Cerebellar cortex (tissue), 1 donor: ENCODE results near the gene SMIM1.
"Not testable (repeated sequence)": the region's sequence is repeated elsewhere in the genome, so short reads cannot be mapped to it uniquely, and the experiment has no call there.

ENCODE experiments used
- DNase-seq: peaks from one replicate; pipeline ENCODE4 v3.0.0-alpha.2; 2015; ENCODE audit warnings: low spot score

SMIM1 gene

DNA sequence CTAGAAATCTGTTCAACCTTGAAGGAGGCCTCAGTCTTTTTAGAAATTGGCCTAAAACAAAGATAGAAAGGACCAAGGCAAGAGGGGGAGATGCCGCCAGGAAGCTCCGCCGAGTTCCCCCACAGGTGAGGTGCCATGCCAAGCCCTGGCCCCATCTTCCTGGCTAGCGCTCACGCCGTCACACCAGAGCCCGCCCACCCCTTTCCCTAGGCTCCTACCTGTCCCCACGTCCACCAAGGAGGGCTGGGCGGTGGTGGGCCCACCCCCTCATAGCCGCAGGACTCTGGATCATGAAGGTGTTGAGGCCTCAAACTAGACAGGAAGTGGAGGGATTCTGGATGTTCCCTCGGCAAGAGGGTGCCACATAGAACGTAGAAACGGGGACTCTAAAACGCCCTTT is 35.8 kb upstream of the SMIM1 start:
- DNase-seq: no peak

DNA sequence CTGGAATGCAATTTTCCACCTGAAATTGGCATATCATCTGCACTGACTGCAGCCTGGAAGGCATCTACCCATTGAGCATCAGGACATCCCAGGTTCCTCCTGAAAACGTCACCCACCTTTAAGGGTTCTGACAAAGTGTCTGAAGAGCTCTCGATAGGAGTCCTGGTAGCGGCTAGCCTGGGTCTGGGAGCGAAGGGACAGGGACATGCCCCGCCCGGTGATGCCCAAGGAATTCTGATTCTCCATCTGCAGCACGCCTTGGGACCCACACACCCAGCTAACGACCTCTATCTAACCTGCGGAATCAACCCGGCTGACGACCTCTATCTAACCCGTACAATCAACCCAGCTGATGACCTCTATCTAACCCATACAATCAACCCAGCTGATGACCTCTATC is 33.6 kb upstream of the SMIM1 start:
- DNase-seq: no peak

DNA sequence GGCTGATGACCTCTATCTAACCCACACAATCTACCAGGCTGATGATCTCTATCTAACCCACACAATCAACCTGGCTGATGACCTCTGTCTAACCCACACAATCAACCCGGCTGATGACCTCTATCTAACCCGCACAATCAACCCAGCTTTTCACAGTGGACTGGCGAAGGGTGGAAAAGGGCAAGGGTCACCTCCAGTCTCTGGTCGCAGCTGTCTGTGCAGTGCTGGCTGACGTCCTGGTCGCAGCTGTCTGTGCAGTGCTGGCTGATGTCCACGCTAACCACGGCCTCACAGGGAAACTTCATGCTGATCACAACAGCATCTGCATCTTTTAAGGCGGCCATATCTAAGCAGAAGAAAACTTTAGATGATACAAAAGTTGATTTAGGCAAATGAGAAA is 32.5 kb upstream of the SMIM1 start:
- DNase-seq: no peak

DNA sequence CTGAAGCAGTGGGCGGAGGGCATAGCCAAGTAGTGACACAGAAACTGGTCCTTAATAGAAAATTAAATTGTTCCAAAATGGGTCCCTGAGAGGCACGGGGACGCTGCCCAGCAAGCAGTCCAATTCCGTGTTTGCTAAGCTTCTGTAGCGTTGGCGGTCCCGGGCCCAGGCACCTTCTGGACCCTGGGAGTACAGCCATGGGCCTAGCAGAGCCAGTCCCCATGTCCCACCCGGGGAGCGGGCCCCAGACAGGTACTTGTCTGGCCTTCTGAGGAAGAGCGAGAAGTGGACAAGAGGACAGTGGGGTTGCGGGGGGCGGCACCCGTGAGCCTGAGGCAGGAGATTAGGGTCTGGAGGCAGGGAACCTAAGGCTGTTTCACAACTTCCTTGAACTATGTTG is 31.8 kb upstream of the SMIM1 start:
- DNase-seq: no peak

DNA sequence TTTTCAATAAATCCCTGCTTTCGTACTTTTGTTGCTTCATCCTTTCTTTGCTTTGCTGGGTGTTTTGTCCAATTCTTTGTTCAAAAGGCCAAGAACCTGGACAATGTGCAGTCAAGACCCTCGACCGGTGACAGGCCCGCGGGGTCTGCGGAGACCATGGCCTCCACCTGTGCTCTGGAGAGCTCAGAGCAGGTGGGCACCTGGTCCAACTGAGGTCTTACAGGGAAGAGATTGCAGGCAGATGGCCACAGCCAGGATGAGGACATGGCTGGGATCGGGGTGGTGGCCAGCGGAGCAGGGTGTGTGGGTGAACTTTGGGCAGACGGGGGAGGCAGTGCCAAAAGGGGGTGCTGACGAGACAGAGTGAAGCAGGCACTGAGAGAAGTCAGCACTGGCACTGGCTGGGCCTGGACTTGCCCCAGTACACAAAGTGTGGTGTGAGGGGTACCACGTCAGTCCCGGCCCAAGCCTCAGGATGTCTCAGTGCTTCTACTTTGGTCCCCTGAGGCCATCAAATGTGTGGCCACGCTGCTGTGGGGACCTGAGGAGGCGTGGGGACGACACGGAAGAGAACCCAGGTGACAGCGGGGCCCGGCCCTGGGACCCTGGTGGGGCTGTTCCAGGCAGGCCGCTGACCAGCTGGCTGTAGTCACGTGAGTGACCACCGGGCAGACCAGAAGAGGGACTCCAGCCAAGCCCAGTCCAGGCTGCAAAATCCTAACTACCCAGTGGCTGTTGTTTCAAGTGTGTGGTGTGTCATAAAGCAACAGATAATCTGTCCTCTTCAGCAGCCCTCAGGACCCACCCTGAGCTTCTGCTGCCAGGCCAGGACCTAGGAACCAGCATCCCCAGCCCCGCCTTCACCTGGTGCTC is 30.7 kb upstream of the SMIM1 start:
- DNase-seq: no peak

- no peak for DNase-seq
Measured at GRCh38 chr1:3742439-3743298, 29.9 kb upstream of the SMIM1 start.

DNA sequence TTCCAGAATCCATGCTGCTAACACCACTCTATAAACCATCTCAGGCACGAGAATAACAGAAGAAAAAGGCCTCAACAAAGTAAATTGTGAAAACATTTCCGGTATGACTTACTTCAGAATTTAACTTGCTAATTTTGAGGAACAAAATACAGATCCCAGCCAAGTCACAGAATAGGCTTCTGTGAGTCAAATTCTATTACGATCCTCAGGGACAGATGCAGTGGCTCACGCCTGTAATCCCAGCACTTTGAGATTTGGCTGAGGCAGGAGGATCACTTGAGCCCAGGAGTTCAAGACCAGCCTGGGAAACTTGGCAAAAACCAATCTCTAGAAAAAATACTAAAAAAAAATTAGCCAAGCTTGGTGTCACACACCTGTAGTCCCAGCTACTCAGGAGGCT is 29.1 kb upstream of the SMIM1 start:
- no peak for DNase-seq

DNA sequence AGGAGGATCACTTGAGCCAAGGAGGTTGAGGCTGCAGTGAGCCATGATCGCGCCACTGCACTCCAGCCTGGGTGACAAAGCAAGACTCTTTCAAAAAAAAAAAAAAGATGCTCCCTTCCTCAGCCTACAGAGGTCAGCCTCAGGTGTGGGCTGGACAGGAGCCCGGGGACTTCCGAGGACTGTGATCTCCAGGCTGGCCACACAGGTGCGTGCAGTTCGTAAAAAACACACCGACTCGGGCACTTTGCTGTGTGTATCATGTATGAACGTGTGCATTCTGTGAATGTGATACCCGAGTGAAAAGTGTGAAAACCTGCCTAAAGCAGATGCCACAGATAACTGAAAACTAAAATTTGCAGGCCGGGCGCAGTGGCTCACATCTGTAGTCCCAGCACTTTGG is 28.7 kb upstream of the SMIM1 start:
- DNase-seq: no peak

GRCh38 chr1:3744646-3745045 is 27.9 kb upstream of the SMIM1 start:
- no peak for DNase-seq

GRCh38 chr1:3745071-3745470 is 27.5 kb upstream of the SMIM1 start:
- DNase-seq: no peak

DNA sequence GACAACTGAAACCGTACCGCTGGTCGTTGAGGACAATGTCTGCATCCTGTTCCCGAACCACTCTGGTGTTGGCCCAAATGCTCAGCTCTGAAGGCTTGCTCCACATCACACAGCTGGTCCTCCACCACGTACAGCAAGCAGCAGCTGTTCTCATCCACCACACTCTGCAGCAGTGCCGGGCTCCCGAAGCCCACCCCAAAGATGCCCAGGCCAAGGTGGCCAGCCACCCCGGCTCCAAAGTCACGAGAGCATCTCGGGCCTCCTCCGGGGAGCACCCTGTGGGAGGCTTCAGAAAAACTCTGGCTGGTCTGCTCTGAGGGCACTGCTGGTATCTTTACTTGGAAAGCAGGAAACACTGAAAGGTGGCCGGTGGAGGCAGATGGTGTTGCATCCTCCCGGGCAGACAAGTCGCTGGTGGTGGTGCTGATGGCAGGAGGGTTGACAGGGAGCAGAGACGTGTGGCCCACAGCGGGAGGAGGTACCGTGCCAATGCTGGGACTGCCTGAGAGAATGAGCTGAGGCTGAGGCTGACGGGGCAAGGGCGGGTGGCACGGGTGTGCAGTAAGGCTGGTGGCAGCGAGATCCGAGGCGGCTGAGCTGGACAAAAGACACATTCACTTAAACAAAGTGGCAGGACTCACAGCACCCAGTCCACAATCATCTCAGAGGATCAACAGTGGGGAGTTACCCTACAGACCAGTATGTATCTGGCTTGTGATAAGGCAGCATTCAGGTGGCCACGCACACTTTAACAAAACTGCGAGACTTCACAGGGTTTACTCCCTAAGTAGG is 26.8 kb upstream of the SMIM1 start:
- DNase-seq: peak; percentile 79

- peak; percentile 35 for DNase-seq
Measured at GRCh38 chr1:3746389-3746829, 26.1 kb upstream of the SMIM1 start.

DNA sequence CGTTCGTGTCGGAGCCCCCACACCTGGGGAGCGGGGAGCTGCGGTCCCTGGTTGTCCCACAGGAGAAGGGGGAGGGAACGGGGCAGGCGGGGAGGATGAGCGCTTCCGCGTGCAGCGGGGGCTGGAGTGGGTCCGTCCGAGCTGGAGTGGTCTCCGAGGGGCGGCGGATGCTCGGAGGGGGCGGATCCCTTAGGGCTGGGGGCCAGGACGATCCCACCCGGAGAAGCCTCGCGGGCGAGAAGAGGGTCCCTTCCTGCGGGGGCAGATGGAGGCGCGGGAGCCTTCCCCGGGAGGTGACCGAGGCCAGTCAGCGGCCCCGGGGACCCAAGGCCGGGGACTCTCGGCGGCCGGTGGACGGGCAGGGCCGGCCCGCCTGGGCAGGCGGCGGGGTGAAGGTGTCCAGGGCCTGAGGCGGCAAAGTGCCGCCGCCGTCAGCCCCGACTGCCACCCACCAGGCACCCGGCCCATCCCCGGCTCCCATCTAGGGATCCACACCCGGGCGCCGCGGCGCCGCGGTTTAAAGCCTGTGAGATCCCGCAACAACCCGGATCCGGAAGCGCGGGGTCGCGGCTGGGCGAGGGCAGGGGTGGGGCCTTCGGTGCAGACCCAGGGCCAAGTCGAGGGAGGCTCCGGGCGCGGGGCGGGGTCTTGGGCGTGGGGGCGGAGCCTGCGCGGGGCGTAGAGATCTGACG is 25.6 kb upstream of the SMIM1 start:
- peak; percentile 89 for DNase-seq

DNA sequence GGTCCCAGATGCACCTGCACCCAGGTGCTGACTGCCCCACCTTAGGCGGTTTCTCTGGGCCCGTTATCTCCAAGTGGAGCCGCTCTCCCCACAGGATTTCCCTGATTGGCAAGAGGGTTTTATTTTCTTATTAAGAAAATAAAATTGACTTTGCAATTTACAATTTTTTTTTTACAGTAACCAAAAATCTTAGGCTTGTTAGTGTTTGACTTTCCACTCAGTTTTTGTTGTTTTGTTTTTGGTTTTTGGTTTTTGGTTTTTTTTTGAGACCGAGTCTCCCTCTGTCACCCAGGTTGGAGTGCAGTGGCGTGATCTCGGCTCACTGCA is 25.1 kb upstream of the SMIM1 start:
- no peak for DNase-seq

GRCh38 chr1:3747903-3748302 is 24.6 kb upstream of the SMIM1 start:
- no peak for DNase-seq

DNA sequence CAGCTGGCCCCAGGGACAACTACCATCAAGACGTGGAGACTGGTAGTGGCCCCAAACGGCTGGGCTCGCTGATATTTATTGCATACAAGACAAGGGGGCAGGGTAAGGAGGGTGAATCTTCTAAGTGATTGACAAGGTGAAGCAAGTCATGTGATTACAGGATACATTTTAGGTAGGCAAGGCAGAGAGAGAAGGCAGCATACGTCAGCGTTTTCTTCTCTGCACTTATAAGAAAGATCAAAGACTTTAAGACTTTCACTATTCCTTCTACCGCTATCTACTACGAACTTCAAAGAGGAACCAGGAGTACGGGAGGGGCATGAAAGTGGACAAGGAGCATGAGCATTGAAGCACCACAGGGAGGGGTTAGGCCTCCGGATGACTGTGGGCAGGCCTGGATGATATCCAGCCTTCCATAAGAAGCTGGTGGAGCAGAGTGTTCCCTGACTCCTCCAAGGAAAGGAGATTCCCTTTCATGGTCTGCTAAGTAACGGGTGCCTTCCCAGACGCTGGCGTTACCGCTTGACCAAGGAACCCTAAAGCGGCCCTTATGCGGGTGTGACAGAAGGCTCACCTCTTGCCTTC is 24.1 kb upstream of the SMIM1 start:
- DNase-seq: not testable (repeated sequence)

GRCh38 chr1:3749512-3749911 is 23.0 kb upstream of the SMIM1 start:
- DNase-seq: no peak

DNA sequence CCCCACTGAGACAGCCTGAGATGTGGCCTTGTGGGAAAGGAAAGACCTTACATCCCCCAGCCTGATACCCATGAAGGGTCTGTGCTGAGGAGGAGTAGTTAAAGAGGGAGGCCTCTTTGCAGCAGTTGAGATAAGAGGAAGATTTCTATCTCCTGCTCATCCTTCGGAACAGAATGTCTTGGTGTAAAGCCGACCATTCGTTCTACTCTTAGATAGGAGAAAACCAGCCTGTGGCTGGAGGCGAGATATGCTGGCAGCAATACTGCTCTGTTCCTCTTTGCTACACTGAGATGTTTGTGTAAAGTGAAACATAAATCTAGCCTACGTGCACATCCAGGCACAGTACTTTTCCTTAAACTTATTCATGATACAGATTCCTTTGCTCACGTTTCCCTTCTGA is 21.8 kb upstream of the SMIM1 start:
- no peak for DNase-seq

GRCh38 chr1:3752400-3752945 is 20.1 kb upstream of the SMIM1 start, which contains the start of gene CCDC27:
CCDC27 (plus strand) TSS chr1:3752450; CDS start chr1:3752482, 32 bp downstream.
- no peak for DNase-seq

DNA sequence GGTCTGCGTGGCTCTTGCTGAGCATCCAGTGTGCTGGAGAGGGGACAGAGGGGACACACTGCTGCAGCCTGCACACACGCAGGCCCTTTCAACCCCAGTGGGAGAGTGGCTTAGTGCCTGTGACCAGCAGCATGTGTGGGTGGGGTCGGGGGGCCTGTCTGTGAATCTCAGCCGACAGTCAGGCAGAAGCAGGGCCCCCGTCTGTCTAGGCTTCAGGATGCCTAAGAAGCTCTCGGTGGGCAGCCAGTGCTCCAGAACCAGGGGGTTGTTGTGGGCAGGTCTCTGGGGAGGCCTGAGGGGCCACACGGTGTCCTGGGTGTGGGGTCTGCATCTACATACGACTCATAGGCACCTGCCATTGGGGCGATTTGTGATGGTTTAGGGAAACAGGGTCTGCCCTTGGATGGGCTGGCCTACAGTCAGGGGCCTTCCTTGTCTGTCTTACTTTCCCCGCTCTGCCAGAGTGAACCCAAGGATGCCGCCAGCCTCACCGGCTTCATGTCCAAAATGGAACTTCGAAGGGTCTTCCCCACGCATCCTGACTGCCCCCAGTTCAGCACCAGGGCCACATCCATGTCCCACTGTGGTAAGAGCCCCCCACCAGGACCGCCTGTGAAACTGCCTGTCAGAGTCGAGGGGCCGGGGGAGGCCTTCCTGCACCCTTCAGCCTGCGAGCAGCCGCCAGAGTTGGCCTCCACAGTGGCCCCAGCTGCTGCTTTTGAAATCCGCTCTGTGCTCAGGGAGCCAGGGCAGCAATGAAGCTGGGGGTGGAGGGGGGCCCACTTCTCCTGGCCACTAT is 18.7 kb upstream of the SMIM1 start:
- DNase-seq: no peak
